Transverse colon (tissue), 4 donors: ENCODE measurements around the gene ACSS2. TPM values are rescaled to one million over a fixed set of nuclear protein-coding genes. Genes with fewer than 3 reads are reported as not detected.
A peak's percentile ranks its signal among the peaks of the same experiment; 100 is the strongest.

Experiments
- DNase-seq: peaks from one replicate; pipeline ENCODE4 v3.0.0-alpha.2; 2019
- H3K27ac ChIP-seq, 4 donors: fragments of 200-600 bp; sonication (generic); 2 replicates each; pipeline ENCODE4 v1.5.1; 2016 to 2018; ENCODE audit warnings: inconsistent platforms in 4 of 4
- H3K27me3 ChIP-seq: fragments of 200-600 bp; sonication (generic); 2 replicates; pipeline ENCODE4 v1.5.1; 2017; ENCODE audit warnings: inconsistent platforms
- H3K36me3 ChIP-seq, 4 donors: fragments of 200-600 bp; sonication (generic); 2 replicates each; pipeline ENCODE4 v1.5.1; 2017 to 2019; ENCODE audit warnings: inconsistent platforms in 4 of 4
- H3K4me1 ChIP-seq, 4 donors: fragments of 200-600 bp; sonication (generic); 2 replicates each; pipeline ENCODE4 v1.5.1; 2017 to 2020; ENCODE audit warnings: inconsistent platforms in 4 of 4
- H3K4me3 ChIP-seq, 4 donors: fragments of 200-600 bp; sonication (generic); 1 replicate in 1 of 4; 2 replicates in 3 of 4; pipeline versions ENCODE4 v1.5.1 to v1.6.1; 2017 to 2019; ENCODE audit warnings: inconsistent platforms in 4 of 4
- H3K9me3 ChIP-seq, 2 donors: fragments of 200-600 bp; sonication (generic); 2 replicates each; pipeline ENCODE4 v1.5.1; 2017 to 2019; ENCODE audit warnings: inconsistent platforms in 2 of 2
- CTCF ChIP-seq, 5 experiments: fragments of 200-600 bp in 3 of 5; fragments of 450-650 bp in 2 of 5; sonication (generic) in 3 of 5; IDR thresholded peaks; 1 replicate in 2 of 5; 2 replicates in 3 of 5; pipeline ENCODE4 v1.5.1; 2016 to 2017; ENCODE audit warnings: antibody characterized with exemption in 5 of 5, inconsistent platforms in 3 of 5, mild to moderate bottlenecking in 2 of 5, moderate library complexity in 1 of 5
- EP300 ChIP-seq: sonication (generic); formaldehyde crosslinking; IDR thresholded peaks from one replicate; pipeline ENCODE4 v1.6.1; 2017; ENCODE audit warnings: antibody characterized with exemption, low read depth
- POLR2A ChIP-seq: fragments of 450-650 bp; IDR thresholded peaks from one replicate; pipeline ENCODE4 v1.6.1; 2016; ENCODE audit warnings: antibody characterized with exemption, mild to moderate bottlenecking, moderate library complexity
- POLR2AphosphoS5 ChIP-seq, 3 donors: sonication (generic); formaldehyde crosslinking; IDR thresholded peaks; one replicate each; pipeline ENCODE4 v1.6.1; 2016; ENCODE audit warnings: antibody characterized with exemption in 3 of 3
- WGBS, 2 donors: methylation state at CpG; one replicate each; pipeline ENCODE4 v1.1.5; 2018; ENCODE audit warnings: low coverage in 1 of 2; 5-methylcytosine and 5-hydroxymethylcytosine counted together
- in situ Hi-C, 4 donors: fragments of 200-750 bp; cut with MboI; loops; one replicate each; pipeline versions ENCODE4 v1.15.0 to v1.15.1; 2017; ENCODE audit warnings: low sequenced_read_pairs in 3 of 4, low pct_ligation_motif_present in 1 of 4, low pct_unique_long_range_greater_than_20kb in 1 of 4
- intact Hi-C: fragments of 100-400 bp; cut with DNase I; formaldehyde crosslinking; loops from one replicate; pipeline ENCODE4 v1.15.1; 2023; ENCODE audit warnings: low total_unique reads
- total RNA-seq, 4 donors: library from RNA; depleted of rRNA; stranded (reverse); fragments of >200 nt; gene quantifications; one replicate each; pipeline ENCODE4 v1.1.0, GENCODE V29; 2016

The ACSS2 gene
- total RNA-seq, 4 donors from 2014 or later: 257 to 393 (median 359) TPM

DNA sequence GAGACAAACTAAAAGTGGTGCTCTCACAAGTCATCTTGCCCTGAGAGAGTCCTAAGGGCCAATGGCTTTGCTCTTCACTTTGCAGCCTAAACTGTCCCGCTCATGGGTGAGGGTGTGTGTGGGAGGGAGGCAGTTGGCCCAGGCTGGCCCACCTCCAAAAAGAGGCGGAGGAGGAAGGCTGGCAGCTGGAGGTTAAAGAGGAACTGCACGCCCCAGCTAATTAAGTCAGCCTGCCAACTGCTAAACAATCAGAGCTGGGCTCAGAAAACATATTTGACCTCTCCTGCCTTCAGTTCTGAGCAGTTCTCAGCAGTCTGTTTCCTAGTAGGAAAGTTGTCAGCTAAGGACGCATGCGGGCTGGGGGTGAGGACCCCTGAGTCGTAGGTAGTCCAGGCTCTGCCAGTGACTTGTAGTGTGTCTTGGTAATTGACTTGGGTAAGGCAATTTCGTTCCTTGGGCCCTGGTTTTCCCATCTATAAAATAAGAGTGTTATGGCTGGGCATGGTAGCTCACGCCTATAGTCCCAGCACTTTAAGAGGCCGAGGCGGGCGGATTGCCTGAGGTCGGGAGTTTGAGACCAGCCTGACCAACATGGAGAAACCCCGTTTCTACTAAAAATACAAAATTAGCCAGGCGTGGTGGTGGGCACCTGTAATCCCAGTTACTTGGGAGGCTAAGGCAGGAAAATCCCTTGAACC, 62.2 kb downstream of the ACSS2 start:
- WGBS, 2 donors: 54 to 65% methylated on average over 7 to 14 of the region's 14 CpGs
- Histone ChIP-seq H3K9me3 (no peaks in the 10 kb centered on the region), H3K4me3 (no peak overlapping the region), H3K36me3 (peaks cover 0 to 19% (median 3%) of the 10 kb centered on the region in 4 donors), H3K27ac (peak overlapping the region; percentile 77 to 86 (median 80)), H3K27me3 (no peaks in the 10 kb centered on the region), H3K4me1 (peaks cover 0 to 29% (median 13%) of the 10 kb centered on the region in 4 donors)
- in situ Hi-C loops: no loop called here
- peak; percentile 87 for DNase-seq
- peak; percentile 41 for TF ChIP-seq POLR2A
- TF ChIP-seq POLR2AphosphoS5 (IDR thresholded peaks at IDR 0.05): peak; percentile 13 to 59 (median 46)
- no peak for TF ChIP-seq EP300
- no peak for TF ChIP-seq CTCF (IDR thresholded peaks at IDR 0.05)
- intact Hi-C loops: no loop called here

DNA sequence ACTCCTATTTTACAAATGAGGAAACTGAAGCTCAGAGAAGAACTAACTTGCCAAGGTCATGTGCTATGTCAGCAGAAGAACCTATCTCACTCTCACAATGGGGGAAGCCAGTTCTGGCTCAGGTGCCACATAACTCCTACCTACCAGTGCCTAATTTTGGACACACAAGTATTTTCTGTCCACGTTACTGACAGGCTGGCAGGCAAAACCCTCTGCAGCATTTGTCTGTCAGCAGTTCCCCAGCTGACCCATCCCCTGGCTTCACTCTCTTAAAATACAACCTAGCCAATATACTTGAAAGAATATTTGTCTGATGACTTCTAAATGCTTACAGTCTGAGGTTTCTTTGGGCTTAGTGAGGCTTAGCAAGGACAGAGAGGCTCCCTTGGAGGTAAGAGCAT, 63.7 kb downstream of the ACSS2 start:
- no peak overlapping the region for H3K4me3 ChIP-seq
- H3K27me3 ChIP-seq: no peaks in the 10 kb centered on the region
- peak overlapping the region; percentile 77 to 86 (median 80) for H3K27ac ChIP-seq
- no peak for DNase-seq
- in situ Hi-C loops: no loop called here
- TF ChIP-seq POLR2A (no peak), EP300 (no peak), CTCF (IDR thresholded peaks at IDR 0.05) (no peak), POLR2AphosphoS5 (IDR thresholded peaks at IDR 0.05) (no peak)
- peaks cover 0 to 35% (median 15%) of the 10 kb centered on the region in 4 donors for H3K4me1 ChIP-seq
- H3K9me3 ChIP-seq: no peaks in the 10 kb centered on the region
- H3K36me3 ChIP-seq: peaks cover 0 to 19% (median 4%) of the 10 kb centered on the region in 4 donors
- intact Hi-C loops: no loop called here
- WGBS, 2 donors: 83 to 100% methylated on average over 1 of the region's 1 CpG

- intact Hi-C loops (no loop called here), in situ Hi-C loops (no loop called here)
- Histone ChIP-seq H3K4me1 (peaks cover 0 to 46% (median 20%) of the 10 kb centered on the region in 4 donors), H3K27ac (no peak overlapping the region), H3K4me3 (no peak overlapping the region), H3K27me3 (no peaks in the 10 kb centered on the region), H3K9me3 (no peaks in the 10 kb centered on the region), H3K36me3 (peaks cover 0 to 19% (median 4%) of the 10 kb centered on the region in 4 donors)
- DNase-seq: no peak
- 91 to 95% methylated on average over 3 to 4 of the region's 4 CpGs for WGBS, 2 donors
- TF ChIP-seq POLR2AphosphoS5 (IDR thresholded peaks at IDR 0.05) (no peak), CTCF (IDR thresholded peaks at IDR 0.05) (no peak), EP300 (no peak), POLR2A (no peak)
Measured at GRCh38 chr20:34941226-34941625, 64.8 kb downstream of the ACSS2 start.

GRCh38 chr20:34942301-34942700, 65.9 kb downstream of the ACSS2 start:
- H3K9me3 ChIP-seq: no peaks in the 10 kb centered on the region
- H3K4me3 ChIP-seq: no peak overlapping the region
- H3K27me3 ChIP-seq: no peaks in the 10 kb centered on the region
- in situ Hi-C loops: no loop called here
- TF ChIP-seq EP300: no peak
- TF ChIP-seq POLR2A: no peak
- no peak for TF ChIP-seq POLR2AphosphoS5 (IDR thresholded peaks at IDR 0.05)
- no peak for TF ChIP-seq CTCF (IDR thresholded peaks at IDR 0.05)
- H3K4me1 ChIP-seq: peaks cover 0 to 52% (median 26%) of the 10 kb centered on the region in 4 donors
- no peak overlapping the region for H3K27ac ChIP-seq
- intact Hi-C loops: no loop called here
- H3K36me3 ChIP-seq: peaks cover 0 to 19% (median 4%) of the 10 kb centered on the region in 4 donors
- no peak for DNase-seq
- 94% methylated on average over 9 of the region's 9 CpGs; no CpG with 5 or more reads in 1 of the 2 donors for WGBS, 2 donors
